AG10803 (cell line): ENCODE measurements around the gene ASIP.
"Not testable (repeated sequence)": the region's sequence is repeated elsewhere in the genome, so short reads cannot be mapped to it uniquely, and the experiment has no call there.

Experiments used
- DNase-seq: peaks from one replicate; pipeline ENCODE4 v3.0.0; 2010; ENCODE audit warnings: low read depth
- H3K4me3 ChIP-seq: 2 replicates; pipeline ENCODE4 v1.5.1; 2011; ENCODE audit warnings: mild to moderate bottlenecking, low read length, control low read depth
- TF ChIP-seq, protein P1 (sequence below): conservative IDR thresholded peaks from 2 replicates; pipeline ENCODE4 v1.5.1; 2011; ENCODE audit warnings: mild to moderate bottlenecking, low read length, control low read depth, inconsistent platforms

Gene ASIP

DNA sequence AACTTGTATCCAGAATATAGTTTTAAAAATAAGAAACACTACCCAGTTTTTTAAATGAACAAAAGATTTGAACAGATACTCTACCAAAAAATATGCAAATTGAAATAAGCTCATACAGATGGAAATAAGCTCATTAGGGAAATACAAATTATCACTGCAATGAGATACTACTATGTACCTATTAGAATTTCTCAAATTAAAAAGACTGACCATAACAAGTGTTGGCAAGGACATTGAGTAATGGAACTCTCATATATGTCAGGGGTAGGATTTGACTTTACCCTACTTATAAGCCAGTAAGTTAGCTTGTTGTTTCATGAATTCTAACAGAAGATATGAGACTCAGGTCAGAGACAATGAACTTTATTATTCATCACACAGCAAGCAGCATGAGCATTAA, 9.6 kb upstream of the ASIP start:
- DNase-seq = no peak
- TF ChIP-seq, protein P1, sequence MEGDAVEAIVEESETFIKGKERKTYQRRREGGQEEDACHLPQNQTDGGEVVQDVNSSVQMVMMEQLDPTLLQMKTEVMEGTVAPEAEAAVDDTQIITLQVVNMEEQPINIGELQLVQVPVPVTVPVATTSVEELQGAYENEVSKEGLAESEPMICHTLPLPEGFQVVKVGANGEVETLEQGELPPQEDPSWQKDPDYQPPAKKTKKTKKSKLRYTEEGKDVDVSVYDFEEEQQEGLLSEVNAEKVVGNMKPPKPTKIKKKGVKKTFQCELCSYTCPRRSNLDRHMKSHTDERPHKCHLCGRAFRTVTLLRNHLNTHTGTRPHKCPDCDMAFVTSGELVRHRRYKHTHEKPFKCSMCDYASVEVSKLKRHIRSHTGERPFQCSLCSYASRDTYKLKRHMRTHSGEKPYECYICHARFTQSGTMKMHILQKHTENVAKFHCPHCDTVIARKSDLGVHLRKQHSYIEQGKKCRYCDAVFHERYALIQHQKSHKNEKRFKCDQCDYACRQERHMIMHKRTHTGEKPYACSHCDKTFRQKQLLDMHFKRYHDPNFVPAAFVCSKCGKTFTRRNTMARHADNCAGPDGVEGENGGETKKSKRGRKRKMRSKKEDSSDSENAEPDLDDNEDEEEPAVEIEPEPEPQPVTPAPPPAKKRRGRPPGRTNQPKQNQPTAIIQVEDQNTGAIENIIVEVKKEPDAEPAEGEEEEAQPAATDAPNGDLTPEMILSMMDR = no peak
- no peak overlapping the region for H3K4me3 ChIP-seq

DNA sequence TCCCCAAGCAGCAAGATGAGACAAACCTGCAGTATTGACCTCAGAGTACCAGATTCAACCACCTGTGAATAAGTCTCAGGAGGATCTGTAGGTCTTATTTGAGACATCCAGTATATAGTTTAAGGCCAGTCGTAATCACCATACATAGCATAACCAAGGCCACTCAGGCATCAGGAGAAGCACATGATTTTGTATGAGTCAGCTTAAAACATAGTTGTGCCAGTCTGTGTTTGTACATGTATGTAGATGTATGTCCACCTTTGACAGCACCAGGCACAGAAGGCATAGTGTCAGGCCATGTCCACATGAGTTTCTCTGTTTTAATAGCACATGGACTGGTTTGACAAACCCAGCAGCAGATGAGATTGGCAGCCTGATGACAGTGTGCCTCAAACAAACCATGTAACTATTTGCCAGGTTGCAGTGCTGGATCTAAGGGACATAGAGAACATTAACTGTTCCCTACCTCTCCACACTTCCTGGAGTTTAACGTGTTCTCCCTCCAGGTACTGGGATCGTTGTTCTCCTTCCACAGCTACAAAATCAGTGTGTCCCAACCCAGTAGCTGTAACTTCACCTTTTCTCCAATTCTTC, 8.6 kb upstream of the ASIP start:
- DNase-seq = no peak
- TF ChIP-seq, protein P1 = no peak
- no peak overlapping the region for H3K4me3 ChIP-seq

DNA sequence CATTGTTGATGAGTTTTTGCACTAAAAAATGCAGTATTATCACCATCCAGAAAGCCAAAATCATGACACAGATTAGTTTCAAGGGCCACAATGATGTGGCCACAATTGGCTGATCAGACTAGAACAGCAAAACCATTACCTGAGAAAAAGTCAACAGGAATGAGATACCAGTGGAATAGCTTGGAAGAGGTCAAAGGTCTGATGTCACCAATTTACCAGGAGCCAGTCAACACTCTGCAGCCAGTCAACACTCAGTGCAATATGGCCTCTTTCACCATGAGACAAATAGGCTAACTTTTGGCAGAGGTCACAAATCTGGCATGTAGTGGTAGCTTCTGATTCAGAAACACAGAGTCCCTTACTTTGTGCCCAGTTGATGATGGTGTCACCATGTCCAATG, 7.5 kb upstream of the ASIP start:
- DNase-seq = no peak
- H3K4me3 ChIP-seq = no peak overlapping the region
- TF ChIP-seq, protein P1 = no peak

DNA sequence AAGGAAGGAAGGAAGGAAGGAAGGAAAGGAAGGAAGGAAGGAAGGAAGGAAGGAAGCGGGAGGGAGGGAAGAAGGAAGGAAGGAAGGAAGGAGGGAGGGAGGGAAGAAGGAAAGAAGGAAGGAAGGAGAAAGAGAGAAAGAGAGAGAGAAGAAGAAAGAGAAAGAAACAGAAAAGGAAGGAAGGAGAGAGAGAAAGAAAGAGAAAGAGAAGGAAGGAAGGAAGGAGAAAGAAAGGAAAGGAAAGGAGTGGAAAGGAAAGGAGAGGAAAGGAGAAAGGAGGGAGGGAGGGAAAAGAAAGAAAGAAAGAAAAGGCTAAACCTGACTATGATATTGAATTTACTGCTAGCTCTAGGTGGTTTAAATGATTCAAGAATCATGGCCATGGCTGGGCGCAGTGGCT, 5.3 kb upstream of the ASIP start:
- TF ChIP-seq, protein P1 = no peak
- no peak for DNase-seq

DNA sequence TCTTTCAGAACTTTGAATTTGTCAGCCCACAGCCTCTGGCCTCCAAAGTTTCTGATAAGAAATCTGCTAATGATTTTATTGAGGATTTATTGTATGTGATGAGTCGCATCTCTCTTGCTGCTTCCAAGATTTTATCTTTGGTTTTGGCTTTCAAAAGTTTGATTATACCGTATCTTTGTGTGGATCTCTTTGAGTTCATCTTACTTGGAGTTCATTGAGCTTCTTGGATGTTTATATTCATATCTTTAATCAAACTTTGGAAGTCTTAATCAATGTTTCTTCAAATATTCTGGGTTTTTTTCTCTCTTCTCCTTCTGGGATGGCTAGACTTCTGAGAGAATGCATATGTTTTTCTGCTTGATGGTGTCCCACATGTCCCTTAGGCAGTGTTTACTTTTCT, 3.3 kb upstream of the ASIP start:
- H3K4me3 ChIP-seq = no peak overlapping the region
- TF ChIP-seq, protein P1 = no peak
- no peak for DNase-seq

More for the DNA sequence above, 5.3 kb upstream of the ASIP start:
- no peak overlapping the region for H3K4me3 ChIP-seq

DNA sequence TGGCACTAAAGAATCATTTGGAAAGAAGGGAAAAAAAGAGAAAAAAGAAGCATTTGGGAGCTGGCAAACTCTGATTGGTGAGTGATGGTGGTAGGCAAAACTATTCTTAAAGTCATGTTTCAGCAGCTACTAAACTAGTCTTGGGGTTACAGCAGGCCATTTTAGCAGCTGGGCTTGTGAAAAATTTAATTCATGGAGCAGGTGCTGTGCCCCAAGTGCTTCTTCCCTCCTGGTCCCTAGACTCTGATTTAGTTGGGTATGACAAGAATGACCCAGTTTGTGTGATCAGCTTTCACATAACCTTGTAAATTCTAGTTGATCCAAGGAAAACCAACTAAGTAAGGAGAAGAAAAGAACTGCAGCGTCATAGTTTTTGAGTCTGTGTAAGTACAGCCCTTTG, 1.1 kb upstream of the ASIP start:
- no peak overlapping the region for H3K4me3 ChIP-seq
- TF ChIP-seq, protein P1 = no peak
- DNase-seq = no peak

DNA sequence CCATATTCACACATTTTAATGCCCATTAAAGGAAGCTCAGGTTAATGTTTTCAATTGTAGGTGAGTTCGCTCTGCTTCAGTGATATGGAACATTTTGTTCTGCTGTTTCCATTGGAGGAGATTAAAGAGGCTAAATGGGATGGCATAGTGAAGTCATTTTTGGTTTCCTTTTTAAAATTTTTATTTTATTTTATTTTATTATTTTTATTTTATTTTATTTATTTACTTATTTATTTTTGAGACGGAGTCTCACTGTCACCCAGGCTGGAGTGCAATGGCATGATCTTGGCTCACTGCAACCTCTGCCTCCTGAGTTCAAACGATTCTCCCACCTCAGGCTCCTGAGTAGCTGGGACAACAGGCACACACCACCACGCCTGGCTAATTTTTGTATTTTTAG, 792 bp downstream of the ASIP start:
- not testable (repeated sequence) for DNase-seq, H3K4me3 ChIP-seq

DNA sequence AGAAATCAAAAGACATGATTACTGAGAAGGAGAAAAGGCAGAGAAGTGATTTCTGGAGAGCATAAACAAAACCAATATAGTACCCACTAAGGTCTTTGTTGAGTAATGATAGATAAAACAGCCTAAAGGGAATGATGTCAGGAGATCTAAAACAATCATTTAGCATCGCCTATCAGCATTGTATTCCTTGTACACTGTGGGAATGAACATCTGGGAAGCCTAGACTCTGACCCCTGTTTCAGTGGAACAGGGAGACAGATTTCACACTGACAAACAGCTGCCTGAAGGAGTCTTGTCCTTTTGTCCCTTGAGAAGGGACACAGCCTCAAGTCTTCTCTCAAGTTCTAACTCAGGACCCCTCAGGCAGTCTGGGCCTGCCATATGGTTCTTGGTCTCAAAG, 1.7 kb downstream of the ASIP start:
- TF ChIP-seq, protein P1 = no peak
- no peak for DNase-seq
- no peak overlapping the region for H3K4me3 ChIP-seq
